Hindlimb muscle (tissue), 1 donor: ENCODE data around the gene TRA2B. TPM values are rescaled to one million over a fixed set of nuclear protein-coding genes. Genes with fewer than 3 reads are reported as not detected.

Source experiments
- DNase-seq: peaks from one replicate; pipeline ENCODE4 v3.0.0-alpha.2; 2013
- polyA plus RNA-seq: library from polyadenylated mRNA; unstranded; fragments of 120-200 nt; gene quantifications from one replicate; pipeline ENCODE4 v1.2.1, GENCODE V29; 2013; ENCODE audit not compliant: insufficient read length

Gene TRA2B
- polyA plus RNA-seq, 1 donor: 163 TPM

DNA sequence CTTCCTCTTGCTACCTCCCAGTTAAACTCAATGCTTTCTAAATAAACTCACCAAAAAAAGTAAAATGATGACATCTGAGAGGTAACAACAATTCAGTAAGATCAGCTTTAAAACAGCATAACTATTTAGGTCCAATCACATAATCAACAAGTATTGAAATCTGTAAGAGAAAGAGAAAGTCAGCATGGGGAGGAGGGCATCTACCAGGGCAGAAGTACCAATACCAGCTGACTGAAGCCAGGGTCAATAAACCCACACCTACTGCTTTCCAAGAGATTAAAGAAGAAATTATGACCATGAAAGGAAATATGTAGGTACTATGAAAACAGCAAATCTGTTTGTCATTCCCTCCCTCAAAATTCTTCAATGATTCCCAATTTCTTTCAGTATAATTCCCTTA lies 70.8 kb downstream of the TRA2B start:
- no peak for DNase-seq

DNA sequence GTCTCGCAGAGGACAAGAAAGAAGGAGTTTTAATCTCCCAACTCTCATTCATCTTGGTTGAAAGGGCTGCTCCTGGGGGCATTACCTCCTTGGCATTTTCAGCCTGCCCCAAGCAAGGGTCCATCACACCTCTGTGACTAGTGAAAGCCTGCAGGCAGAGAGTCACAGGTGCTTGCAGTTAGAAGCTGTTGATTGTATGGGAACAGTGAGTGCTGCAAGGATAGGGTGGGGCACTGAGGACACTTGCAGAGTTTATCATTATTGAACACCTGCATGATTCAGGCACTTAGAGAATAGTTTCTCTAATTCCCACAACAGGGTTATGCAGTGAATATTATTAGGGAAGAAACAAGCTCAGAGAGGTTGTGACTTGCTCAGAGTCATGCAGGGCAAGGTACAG lies 71.3 kb downstream of the TRA2B start:
- DNase-seq: no peak

Other genes starting within 250 kb of the TRA2B start
- 41.6 TPM for gene IGF2BP2, start 113.0 kb downstream of the TRA2B start, polyA plus RNA-seq
- gene ETV5, start 171.1 kb upstream of the TRA2B start, polyA plus RNA-seq: 23.1 TPM